Kidney epithelial cell (primary cell): ENCODE measurements around the gene SLC51A. TPM values are rescaled to one million over a fixed set of nuclear protein-coding genes. Genes with fewer than 3 reads are reported as not detected.

Source experiments
- DNase-seq: peaks from one replicate; pipeline ENCODE4 v3.0.0-alpha.2; 2010; ENCODE audit warnings: low read depth
- H3K27me3 ChIP-seq: 2 replicates; pipeline ENCODE4 v1.6.0; 2011; ENCODE audit warnings: low read length; ENCODE audit not compliant: control insufficient read depth, insufficient read depth
- H3K36me3 ChIP-seq: 2 replicates; pipeline ENCODE4 v1.5.1; 2011; ENCODE audit warnings: low read length; ENCODE audit not compliant: control insufficient read depth, insufficient read depth
- H3K4me3 ChIP-seq: 2 replicates; pipeline ENCODE4 v1.5.1; 2011; ENCODE audit warnings: low read depth, mild to moderate bottlenecking, control low read depth, low read length
- total RNA-seq: library from RNA; depleted of rRNA; stranded (reverse); fragments of >200 nt; gene quantifications from 2 replicates; pipeline ENCODE4 v1.2.3, GENCODE V29; 2015
- TF ChIP-seq, protein P1 (sequence below): IDR thresholded peaks from 2 replicates; pipeline ENCODE4 v1.5.1; 2011; ENCODE audit warnings: mild to moderate bottlenecking, moderate library complexity, low read length, control low read depth, inconsistent platforms; ENCODE audit not compliant: insufficient read depth, poor library complexity, severe bottlenecking

The SLC51A gene
- total RNA-seq, 1 donor from 2014 or later: not detected

DNA sequence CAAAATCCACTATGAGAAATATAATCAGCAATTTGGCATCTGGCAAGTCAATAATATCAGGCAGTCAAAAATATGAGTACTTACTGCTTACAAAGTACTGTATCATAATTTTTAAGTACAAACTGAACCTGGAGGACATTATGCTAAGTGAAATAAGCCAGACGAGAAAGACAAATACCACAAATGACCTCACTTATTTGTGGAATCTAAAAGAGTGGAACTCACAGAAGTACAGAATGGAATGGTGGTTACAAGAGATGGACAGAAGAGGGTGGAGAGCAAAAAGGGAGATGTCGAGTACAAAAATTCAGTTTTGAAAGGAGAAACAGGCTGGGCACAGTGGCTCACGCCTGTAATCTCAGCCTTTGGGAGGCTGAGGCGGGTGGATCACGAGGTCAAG is 58.8 kb downstream of the SLC51A start:
- no peak overlapping the region for H3K4me3 ChIP-seq
- no peaks in the 10 kb centered on the region for H3K36me3 ChIP-seq
- no peaks in the 10 kb centered on the region for H3K27me3 ChIP-seq
- TF ChIP-seq, protein P1, sequence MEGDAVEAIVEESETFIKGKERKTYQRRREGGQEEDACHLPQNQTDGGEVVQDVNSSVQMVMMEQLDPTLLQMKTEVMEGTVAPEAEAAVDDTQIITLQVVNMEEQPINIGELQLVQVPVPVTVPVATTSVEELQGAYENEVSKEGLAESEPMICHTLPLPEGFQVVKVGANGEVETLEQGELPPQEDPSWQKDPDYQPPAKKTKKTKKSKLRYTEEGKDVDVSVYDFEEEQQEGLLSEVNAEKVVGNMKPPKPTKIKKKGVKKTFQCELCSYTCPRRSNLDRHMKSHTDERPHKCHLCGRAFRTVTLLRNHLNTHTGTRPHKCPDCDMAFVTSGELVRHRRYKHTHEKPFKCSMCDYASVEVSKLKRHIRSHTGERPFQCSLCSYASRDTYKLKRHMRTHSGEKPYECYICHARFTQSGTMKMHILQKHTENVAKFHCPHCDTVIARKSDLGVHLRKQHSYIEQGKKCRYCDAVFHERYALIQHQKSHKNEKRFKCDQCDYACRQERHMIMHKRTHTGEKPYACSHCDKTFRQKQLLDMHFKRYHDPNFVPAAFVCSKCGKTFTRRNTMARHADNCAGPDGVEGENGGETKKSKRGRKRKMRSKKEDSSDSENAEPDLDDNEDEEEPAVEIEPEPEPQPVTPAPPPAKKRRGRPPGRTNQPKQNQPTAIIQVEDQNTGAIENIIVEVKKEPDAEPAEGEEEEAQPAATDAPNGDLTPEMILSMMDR: no peak
- no peak for DNase-seq

DNA sequence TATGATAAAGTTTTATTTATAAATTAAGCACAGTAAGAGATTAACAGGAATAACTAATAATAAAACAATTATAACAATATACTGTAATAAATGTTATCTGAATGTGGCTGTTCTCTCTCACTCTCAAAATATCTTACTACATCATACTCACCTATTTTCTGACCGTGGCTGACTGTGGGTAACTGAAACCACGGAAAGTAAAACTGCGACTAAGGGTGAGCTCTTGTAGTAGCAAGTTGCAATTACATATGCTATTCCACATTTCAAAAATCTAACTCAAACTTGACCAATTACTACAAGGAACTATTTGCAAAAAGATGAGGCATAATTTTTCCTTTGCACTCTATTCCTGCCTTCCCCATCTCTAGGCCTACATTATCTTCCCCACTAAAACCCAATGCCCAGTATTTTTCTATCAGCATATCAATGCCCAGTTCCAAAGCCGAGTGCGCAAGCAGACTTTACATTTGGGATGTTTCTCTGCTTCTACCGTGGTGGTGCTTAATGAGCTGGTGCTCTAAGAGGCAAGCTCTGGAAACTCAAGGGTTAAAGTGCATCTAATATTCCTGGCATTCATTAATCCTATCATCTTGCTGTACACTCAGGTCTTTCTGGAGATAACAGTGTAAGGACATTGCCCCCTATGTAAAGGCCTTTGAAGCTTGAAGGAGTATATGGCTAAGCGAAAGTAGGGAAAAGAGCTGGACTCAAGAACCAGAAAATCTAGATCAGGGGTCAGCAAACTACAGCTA is 64.5 kb downstream of the SLC51A start:
- DNase-seq: no peak
- no peaks in the 10 kb centered on the region for H3K36me3 ChIP-seq
- TF ChIP-seq, protein P1: no peak
- no peak overlapping the region for H3K4me3 ChIP-seq
- no peaks in the 10 kb centered on the region for H3K27me3 ChIP-seq

DNA sequence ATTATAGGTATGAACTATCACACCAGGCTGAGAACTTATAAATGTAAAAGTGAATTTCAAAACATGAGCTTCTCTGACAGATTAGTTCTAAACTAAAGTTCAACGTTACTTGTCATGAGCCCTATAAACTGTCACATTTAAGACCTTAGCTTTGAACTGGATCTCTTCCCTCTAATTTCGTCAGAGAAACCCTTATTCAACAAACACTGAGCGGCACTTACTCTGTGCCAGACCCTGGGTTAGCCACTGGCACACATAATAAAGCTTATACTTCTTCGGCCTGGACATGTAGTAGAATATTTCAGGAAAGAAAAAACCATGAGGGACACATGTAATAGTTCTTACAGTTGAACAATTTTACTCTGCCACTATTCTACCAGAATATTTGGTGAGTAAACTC is 65.6 kb downstream of the SLC51A start:
- no peak for DNase-seq
- no peak overlapping the region for H3K4me3 ChIP-seq
- H3K27me3 ChIP-seq: no peaks in the 10 kb centered on the region
- H3K36me3 ChIP-seq: no peaks in the 10 kb centered on the region
- TF ChIP-seq, protein P1: no peak

Other genes starting within 250 kb of the SLC51A start
- 81.9 and 97.9 TPM in 2 replicates for gene TFRC, start 134.4 kb upstream of the SLC51A start, total RNA-seq
- not detected in 2 replicates for gene ZDHHC19, start 5.1 kb upstream of the SLC51A start, total RNA-seq
- gene PCYT1A, start 71.2 kb downstream of the SLC51A start, total RNA-seq: 58.3 and 62.7 TPM in 2 replicates
- gene DYNLT2B, start 101.7 kb downstream of the SLC51A start, total RNA-seq: 15.7 and 28.2 TPM in 2 replicates
- 3.5 and 7.8 TPM in 2 replicates for gene TM4SF19, start 121.9 kb downstream of the SLC51A start, total RNA-seq
- 13.0 and 16.4 TPM in 2 replicates for gene UBXN7, start 215.9 kb downstream of the SLC51A start, total RNA-seq